ENCODE data around the gene PLA2R1. TPM values are rescaled to one million over a fixed set of nuclear protein-coding genes. Genes with fewer than 3 reads are reported as not detected.

PLA2R1 gene
- total RNA-seq, 1 donor from 2014 or later, result 2.9 TPM

DNA sequence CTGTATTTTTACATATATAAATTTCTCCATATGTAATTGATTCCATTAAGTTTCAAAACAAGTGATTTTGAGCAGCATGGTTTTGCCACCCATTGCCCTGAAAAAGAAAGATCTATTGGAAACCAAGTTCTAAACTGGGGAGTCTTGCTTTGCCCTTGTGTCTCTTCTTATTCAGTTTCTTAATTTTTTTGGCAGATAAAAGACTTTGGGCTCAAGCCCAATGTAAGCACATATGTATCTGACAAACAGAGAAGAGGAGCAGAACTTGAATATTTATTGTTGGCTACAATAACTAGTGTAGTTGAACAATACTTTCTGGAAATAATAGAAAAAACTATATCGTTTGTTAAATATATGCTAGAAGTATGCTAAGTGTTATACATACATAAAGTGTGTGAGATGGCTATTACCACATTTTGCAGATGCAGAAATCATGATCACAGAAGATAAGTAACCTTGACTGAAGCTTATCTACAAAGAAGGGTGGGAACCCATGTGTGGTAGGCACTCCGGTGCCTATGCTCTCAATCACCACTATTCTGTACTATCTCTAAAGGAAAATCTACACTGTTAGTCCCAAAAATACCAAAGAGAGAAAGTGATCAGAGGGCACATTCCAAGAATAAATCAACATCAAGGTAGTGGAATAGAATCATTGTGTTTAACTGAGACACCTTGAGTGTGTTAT, 109.1 kb downstream of the PLA2R1 start:
- ATAC-seq, result no peak
- intact Hi-C loops (cut with micrococcal nuclease), result no loop called here
- no peak for DNase-seq

DNA sequence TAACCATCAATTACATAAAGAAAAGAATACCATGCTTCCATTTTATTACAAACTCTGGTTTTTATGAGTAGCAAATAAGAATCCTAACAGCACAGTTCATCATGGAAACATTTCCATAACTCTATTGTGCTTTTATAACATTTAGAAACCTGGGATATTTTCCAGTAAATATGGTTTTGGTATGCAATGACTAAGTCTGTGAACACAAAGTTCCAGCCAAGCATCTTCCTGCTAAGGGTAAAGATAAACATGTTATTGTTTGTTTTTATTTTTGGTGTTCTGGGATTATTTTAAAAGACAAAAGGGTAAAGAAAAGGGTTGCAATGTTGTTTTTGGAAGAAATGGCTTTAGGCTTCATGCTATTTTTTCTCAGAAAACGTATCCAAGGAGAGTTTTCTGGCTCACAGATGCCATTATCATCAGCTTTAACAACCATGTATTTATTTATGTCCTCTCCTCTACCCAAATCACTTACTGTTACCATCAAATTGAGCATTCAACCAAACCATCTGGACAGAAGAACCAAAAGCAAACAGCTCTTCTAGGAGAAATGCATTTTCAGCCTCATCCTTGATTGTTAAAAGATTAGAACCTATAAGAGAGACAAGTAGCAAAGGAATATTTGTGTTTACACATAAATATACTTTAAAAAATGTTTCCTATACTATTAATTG, 116.0 kb downstream of the PLA2R1 start:
- ATAC-seq (peak; percentile 55), DNase-seq (no peak)
- intact Hi-C loops (cut with micrococcal nuclease), result no loop called here

DNA sequence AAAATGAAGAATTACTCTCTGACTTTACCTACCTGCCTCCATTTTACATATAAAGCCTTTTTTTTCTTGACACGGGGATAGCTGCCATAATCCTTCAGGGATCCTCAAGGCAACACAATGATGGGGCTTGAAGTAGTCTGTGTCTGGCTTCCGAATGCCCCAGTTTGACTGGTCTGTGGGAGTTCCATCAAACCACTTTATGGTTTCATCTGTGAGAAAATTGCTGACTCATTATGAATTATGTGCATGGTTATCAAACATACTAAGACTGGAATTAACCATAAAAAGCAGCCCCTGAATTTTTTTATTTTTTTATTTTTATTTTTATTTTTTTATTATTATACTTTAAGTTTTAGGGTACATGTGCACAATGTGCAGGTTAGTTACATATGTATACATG, 117.5 kb downstream of the PLA2R1 start:
- ATAC-seq, result no peak
- no peak for DNase-seq
- intact Hi-C loops (cut with micrococcal nuclease), result no loop called here

GRCh38 chr2:159942146-159942545, 120.3 kb downstream of the PLA2R1 start:
- ATAC-seq (peak; percentile 17), DNase-seq (no peak)
- intact Hi-C loops (cut with micrococcal nuclease), result no loop called here

GRCh38 chr2:159941729-159942128, 120.7 kb downstream of the PLA2R1 start:
- no peak for DNase-seq
- intact Hi-C loops (cut with micrococcal nuclease), result no loop called here
- ATAC-seq, result no peak

DNA sequence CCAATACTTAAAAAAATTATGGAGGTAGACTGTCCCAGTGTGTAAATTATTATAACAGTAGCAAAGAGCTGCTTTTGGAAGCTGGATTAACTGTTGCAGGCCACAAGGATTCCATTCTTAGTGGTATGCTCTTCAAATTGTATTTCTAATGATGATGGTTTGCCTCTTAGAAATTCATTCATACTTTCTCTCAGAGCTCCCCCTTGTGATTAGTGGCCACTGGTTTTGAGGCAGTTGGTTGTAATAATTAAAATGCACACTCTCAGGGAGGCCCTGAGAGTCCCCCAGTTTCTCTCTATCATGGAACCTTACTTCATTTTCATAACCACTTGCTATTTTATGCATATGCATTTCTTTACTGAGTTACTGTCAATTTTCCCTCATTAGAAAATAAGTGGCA, 122.5 kb downstream of the PLA2R1 start:
- intact Hi-C loops (cut with micrococcal nuclease), result no loop called here
- ATAC-seq (no peak), DNase-seq (no peak)

DNA sequence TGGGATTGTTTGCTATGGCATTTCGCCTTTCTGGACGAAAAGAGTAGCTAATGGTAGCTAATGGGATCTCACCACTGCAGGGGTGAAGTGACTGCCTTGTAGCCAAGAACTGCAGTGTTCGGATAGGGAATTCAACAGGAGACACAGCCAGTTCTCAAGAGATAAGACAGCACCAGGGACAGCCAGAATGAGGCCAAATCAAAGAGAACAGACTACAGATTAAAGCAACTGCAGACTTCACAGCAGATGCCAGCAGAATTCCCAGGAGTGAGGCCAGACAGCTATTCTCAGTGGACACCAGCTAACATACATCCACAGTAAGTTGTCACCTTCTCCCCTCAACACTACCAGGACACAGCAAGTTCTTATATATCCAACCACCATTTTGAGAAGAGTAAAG, 124.0 kb downstream of the PLA2R1 start:
- ATAC-seq (peak; percentile 87), DNase-seq (no peak)

DNA sequence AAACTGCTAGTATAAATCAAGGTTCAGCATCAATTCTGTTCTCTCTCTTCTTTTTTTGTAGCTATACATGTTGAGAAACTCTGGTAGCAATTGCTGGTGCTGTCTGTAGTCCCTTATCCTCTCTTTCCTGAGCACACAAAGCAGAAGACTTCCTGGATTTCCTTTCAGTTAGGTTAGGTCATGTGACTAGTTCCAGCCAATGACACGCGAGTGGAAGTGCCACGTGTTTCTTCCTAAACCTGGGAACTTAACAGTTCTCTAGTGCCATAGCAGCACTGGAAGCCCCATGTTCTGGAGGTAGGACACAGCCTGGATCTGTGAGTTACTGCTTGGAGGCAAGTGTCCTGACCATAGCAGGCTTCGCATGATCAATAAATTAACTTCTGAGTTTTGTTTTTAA, 125.9 kb downstream of the PLA2R1 start:
- no peak for DNase-seq
- no peak for ATAC-seq
- intact Hi-C loops (cut with micrococcal nuclease), result no loop called here

More for the DNA sequence above, 124.0 kb downstream of the PLA2R1 start:
- intact Hi-C loops (cut with micrococcal nuclease), result no loop called here

- ATAC-seq (peak; percentile 57), DNase-seq (no peak)
- intact Hi-C loops (cut with micrococcal nuclease), result no loop called here
These were observed 128.7 kb downstream of the PLA2R1 start for GRCh38 chr2:159933727-159934049.

- ATAC-seq (no peak), DNase-seq (no peak)
- intact Hi-C loops (cut with micrococcal nuclease), result no loop called here
These were observed 129.2 kb downstream of the PLA2R1 start for GRCh38 chr2:159933040-159933726.

- DNase-seq, result no peak
- intact Hi-C loops (cut with micrococcal nuclease), result no loop called here
- ATAC-seq, result no peak
These were observed 135.7 kb downstream of the PLA2R1 start for GRCh38 chr2:159926695-159927094.

- DNase-seq (no peak), ATAC-seq (no peak)
- intact Hi-C loops (cut with micrococcal nuclease), result no loop called here
These were observed 136.4 kb downstream of the PLA2R1 start for GRCh38 chr2:159925975-159926374.

- intact Hi-C loops (cut with micrococcal nuclease), result no loop called here
- ATAC-seq (no peak), DNase-seq (no peak)
These were observed 139.9 kb downstream of the PLA2R1 start for GRCh38 chr2:159922563-159922962.

- ATAC-seq, result peak; percentile 93
- intact Hi-C loops (cut with micrococcal nuclease), result no loop called here
- peak; percentile 87 for DNase-seq
These were observed 140.5 kb downstream of the PLA2R1 start for GRCh38 chr2:159921752-159922404.

DNA sequence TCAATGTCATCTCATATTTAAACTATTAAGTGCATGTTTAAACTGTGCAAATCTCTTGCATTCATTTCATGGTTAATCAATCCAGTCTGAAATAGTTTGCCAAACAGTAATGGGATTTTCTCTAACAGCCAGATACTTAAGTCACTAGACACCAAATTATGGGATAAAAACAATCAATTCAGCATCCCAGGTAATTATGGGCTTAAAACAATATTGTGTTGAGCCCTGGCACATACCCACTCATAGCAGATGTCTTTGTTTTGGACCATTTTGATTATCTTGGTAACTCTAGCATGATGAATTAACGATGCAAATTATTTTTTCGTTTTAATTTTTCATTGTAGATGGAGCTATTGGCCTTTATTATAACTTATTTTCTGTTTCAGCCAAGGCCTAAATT, 145.9 kb downstream of the PLA2R1 start:
- intact Hi-C loops (cut with micrococcal nuclease), result no loop called here
- ATAC-seq, result no peak

GRCh38 chr2:159913900-159914299, 148.5 kb downstream of the PLA2R1 start:
- intact Hi-C loops (cut with micrococcal nuclease), result no loop called here
- ATAC-seq (no peak), DNase-seq (no peak)

More for the DNA sequence above, 145.9 kb downstream of the PLA2R1 start:
- DNase-seq, result no peak

- intact Hi-C loops (cut with micrococcal nuclease), result no loop called here
- ATAC-seq, result no peak
- DNase-seq, result no peak
These were observed 149.8 kb downstream of the PLA2R1 start for GRCh38 chr2:159912580-159912979.

DNA sequence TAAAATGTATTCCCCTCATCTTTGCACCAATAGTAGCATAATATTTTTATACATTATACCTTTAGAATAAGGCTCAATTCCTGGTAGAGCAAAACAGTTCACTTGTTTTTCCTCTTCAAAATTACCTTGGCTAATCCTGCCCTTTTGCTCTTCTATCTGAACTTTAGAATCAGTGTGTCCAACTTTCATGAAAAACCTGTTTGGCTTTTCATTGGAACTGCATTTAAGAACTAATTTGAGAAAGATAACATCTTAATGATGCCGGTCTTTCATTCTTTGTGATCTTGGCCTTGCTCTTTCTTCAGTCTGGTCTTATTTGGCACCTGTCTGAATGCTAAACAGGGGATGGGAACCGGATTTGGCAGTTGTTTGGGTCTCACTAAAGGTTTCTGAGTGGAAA, 151.5 kb downstream of the PLA2R1 start:
- no peak for DNase-seq
- intact Hi-C loops (cut with micrococcal nuclease), result no loop called here

DNA sequence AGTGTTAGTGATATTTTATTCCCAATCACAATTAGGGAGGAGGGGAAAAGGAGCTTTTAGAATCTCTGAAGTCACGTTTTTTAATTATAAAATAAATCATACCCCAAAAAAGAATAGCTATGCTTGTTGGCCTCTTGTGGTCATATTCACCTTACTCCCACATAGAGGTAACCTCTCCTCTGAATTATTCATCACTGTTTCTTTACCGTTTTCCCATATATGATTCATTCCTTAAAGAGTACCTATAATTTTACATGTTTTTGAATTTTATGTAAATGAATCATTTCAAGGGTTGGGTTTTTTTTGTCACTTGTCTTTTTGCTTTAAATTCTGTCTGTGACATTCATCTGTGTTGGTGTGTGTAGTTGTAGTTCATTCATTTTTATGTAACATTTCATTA, 153.8 kb downstream of the PLA2R1 start:
- ATAC-seq (no peak), DNase-seq (no peak)
- intact Hi-C loops (cut with micrococcal nuclease), result no loop called here

More for the DNA sequence above, 151.5 kb downstream of the PLA2R1 start:
- no peak for ATAC-seq

DNA sequence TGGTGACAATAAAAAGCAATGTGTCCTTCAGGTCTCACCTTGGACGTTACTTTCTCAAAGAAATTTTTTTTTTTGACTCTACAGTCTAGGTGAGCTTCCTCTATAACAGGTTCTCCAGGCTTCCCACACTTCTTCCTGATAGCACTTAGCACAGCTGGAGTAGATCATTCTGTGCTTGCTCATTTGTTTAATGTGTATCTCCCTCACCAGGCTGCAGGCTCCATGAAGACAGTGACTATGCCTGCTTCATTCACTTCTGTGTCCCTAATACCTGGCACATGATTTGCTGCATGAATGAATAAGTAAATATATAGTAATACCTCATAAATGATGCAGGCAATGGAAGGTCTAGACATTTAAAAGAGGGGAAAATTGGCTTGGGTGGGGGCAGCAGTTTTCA, 154.5 kb downstream of the PLA2R1 start:
- intact Hi-C loops (cut with micrococcal nuclease), result no loop called here
- ATAC-seq, result no peak

More for the DNA sequence above, 154.5 kb downstream of the PLA2R1 start:
- no peak for DNase-seq

Measured in left ventricle myocardium superior (tissue), 1 donor.